Keratinocyte (primary cell): Measurements from ENCODE around the gene NPFFR2. TPM values are rescaled to one million over a fixed set of nuclear protein-coding genes. Genes with fewer than 3 reads are reported as not detected.

Experiments
- DNase-seq: peaks from one replicate; pipeline ENCODE4 v3.0.0-alpha.2; 2011; ENCODE audit warnings: low read depth, missing footprints, low spot score
- FAIRE-seq: peaks from 2 replicates; lab custom pipeline; 2011; peaks lifted over from hg19 to GRCh38; lab: Jason Lieb, UNC
- H2AFZ ChIP-seq: 2 replicates; pipeline ENCODE4 v1.6.0; 2012; ENCODE audit warnings: low read length, control low read depth, inconsistent platforms; ENCODE audit not compliant: control insufficient read depth
- H3K27ac ChIP-seq: 2 replicates; pipeline ENCODE4 v1.5.1; 2011; ENCODE audit warnings: low read length; ENCODE audit not compliant: control insufficient read depth, insufficient read depth
- H3K27me3 ChIP-seq: 3 replicates; pipeline ENCODE4 v1.6.0; 2011; ENCODE audit warnings: low read length; ENCODE audit not compliant: control insufficient read depth, insufficient read depth; ENCODE audit errors: extremely low read depth
- H3K36me3 ChIP-seq, 2 experiments: 2 replicates in 1 of 2; 3 replicates in 1 of 2; pipeline ENCODE4 v1.5.1; 2011; ENCODE audit warnings: low read length in 2 of 2, mild to moderate bottlenecking in 1 of 2; ENCODE audit not compliant: control insufficient read depth in 2 of 2, insufficient read depth in 2 of 2; ENCODE audit errors: extremely low read depth in 1 of 2
- H3K4me1 ChIP-seq: 3 replicates; pipeline ENCODE4 v1.5.1; 2011; ENCODE audit warnings: low read length; ENCODE audit not compliant: control insufficient read depth, insufficient read depth; ENCODE audit errors: extremely low read depth
- H3K4me2 ChIP-seq: 3 replicates; pipeline ENCODE4 v1.6.0; 2011; ENCODE audit warnings: low read depth, low read length; ENCODE audit not compliant: control insufficient read depth, insufficient read depth; ENCODE audit errors: extremely low read depth
- H3K4me3 ChIP-seq, 3 experiments: fragments of 200-600 bp in 1 of 3; sonication (generic) in 1 of 3; 2 replicates in 2 of 3; 3 replicates in 1 of 3; pipeline ENCODE4 v1.5.1; 2011 to 2016; ENCODE audit warnings: low read length in 3 of 3, mild to moderate bottlenecking in 3 of 3, control low read depth in 2 of 3, inconsistent platforms in 1 of 3, low read depth in 1 of 3, mixed read lengths in 1 of 3, mixed run types in 1 of 3, moderate library complexity in 1 of 3; ENCODE audit not compliant: control insufficient read depth in 2 of 3, insufficient read depth in 2 of 3; ENCODE audit errors: extremely low read depth in 1 of 3
- H3K79me2 ChIP-seq: 2 replicates; pipeline ENCODE4 v1.6.0; 2012; ENCODE audit warnings: low read length; ENCODE audit not compliant: control insufficient read depth, insufficient read depth
- H3K9ac ChIP-seq: 3 replicates; pipeline ENCODE4 v1.6.0; 2011; ENCODE audit warnings: low read length; ENCODE audit not compliant: control insufficient read depth, insufficient read depth; ENCODE audit errors: extremely low read depth
- H3K9me1 ChIP-seq: 3 replicates; pipeline ENCODE4 v1.6.0; 2011; ENCODE audit warnings: low read length; ENCODE audit not compliant: control insufficient read depth, insufficient read depth; ENCODE audit errors: extremely low read depth
- H3K9me3 ChIP-seq: 2 replicates; pipeline ENCODE4 v1.5.1; 2012; ENCODE audit warnings: low read depth, low read length; ENCODE audit not compliant: control insufficient read depth
- H4K20me1 ChIP-seq: 3 replicates; pipeline ENCODE4 v1.6.0; 2011; ENCODE audit warnings: low read length; ENCODE audit not compliant: control insufficient read depth, insufficient read depth; ENCODE audit errors: extremely low read depth
- EZH2 ChIP-seq: IDR thresholded peaks from one replicate; pipeline ENCODE4 v1.6.1; 2012; ENCODE audit warnings: inconsistent platforms, mild to moderate bottlenecking, low read length, moderate library complexity
- dilution Hi-C: fragments of 300-500 bp; cut with MboI; formaldehyde crosslinking; loops from one replicate; pipeline ENCODE4 v1.7.0; 2020; ENCODE audit warnings: low sequenced_read_pairs; ENCODE audit not compliant: extremely low pct_ligation_motif_present
- polyA minus RNA-seq, 3 experiments: library from RNA; depleted of rRNA, polyadenylated mRNA; stranded (reverse); fragments of >200 nt; gene quantifications; 1 replicate in 1 of 3; 2 replicates in 1 of 3; 3 replicates in 1 of 3; pipeline ENCODE4 v1.2.3, GENCODE V29; 2011
- polyA plus RNA-seq, 5 experiments: library from polyadenylated mRNA; depleted of rRNA in 3 of 5; stranded (reverse) in 3 of 5; stranded (forward) in 1 of 5; unstranded in 1 of 5; fragments of >200 nt; gene quantifications; 1 replicate in 1 of 5; 2 replicates in 3 of 5; 3 replicates in 1 of 5; pipeline versions ENCODE4 v1.2.1 to v1.2.3, GENCODE V29; 2011 to 2012; ENCODE audit warnings: missing spikeins in 2 of 5, low read depth in 1 of 5, low replicate concordance in 1 of 5
- TF ChIP-seq, protein P1 (sequence below), 3 experiments: IDR thresholded peaks in 1 of 3; conservative IDR thresholded peaks in 1 of 3; optimal IDR thresholded peaks in 1 of 3; 2 replicates in 2 of 3; 3 replicates in 1 of 3; pipeline versions ENCODE3 to v1.5.1; 2011; ENCODE audit warnings: low read length in 3 of 3, mild to moderate bottlenecking in 3 of 3, moderate library complexity in 2 of 3, control low read depth in 1 of 3, inconsistent platforms in 1 of 3; ENCODE audit not compliant: insufficient read depth in 2 of 3; ENCODE audit errors: extremely low read depth in 1 of 3

The NPFFR2 gene
- polyA plus RNA-seq (not detected in 3 replicates), polyA minus RNA-seq (not detected in 3 replicates)
- polyA plus RNA-seq (2011; ENCODE audit: low read depth) = not detected
- not detected in 2 replicates for polyA plus RNA-seq (2011; cell fraction: cytosol; rRNA removed)
- polyA plus RNA-seq (2011; cell fraction: nucleus; rRNA removed) = not detected in 2 replicates
- not detected in 2 replicates for polyA plus RNA-seq (2012; ENCODE audit: low replicate concordance)
- not detected for polyA minus RNA-seq (2011; cell fraction: cytosol; rRNA and poly(A)+ RNA removed)
- polyA minus RNA-seq (2011; cell fraction: nucleus; rRNA and poly(A)+ RNA removed) = not detected in 2 replicates

DNA sequence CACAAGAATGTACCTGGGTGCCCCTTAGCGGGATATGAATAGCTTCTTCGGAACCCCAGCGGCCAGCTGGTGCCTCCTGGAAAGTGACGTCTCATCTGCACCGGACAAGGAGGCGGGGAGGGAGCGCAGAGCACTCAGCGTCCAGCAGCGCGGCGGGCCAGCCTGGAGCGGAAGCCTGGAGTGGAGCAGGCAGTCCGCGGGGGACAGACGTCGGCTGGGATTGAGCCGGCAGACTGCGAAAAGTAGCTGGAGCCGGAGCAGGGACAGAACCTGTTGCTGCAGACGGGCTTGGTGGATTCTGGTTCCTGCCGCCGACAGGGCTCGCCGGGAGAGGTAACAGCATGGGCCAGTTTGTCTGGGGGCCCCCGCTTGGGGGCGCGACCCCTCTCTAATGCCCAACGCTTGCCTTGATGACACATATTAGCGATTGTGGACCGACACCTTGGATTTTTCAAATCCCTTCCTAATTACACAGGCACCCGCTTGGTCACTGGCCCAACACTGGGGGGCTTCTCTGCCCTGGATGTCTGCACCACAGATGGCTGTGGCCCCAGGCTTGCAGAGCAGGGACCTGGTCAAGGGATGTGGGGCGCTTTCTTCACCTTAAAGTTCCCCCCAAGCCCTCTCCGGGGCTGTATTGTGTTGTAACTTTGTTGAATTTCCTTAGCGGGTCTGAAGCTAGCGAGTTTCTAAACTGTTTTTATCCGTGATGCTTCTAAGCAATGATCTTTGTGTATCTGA lies at the start of gene NPFFR2:
Gene NPFFR2 (plus strand): TSS at position 133 of the 741 bp plus-strand sequence. CDS start 96,592 bp downstream, outside the sequence.
- no peaks in the 10 kb centered on the region for H4K20me1 ChIP-seq
- FAIRE-seq (no peak), DNase-seq (no peak)
- no peak within 1 kb of the TSS for H3K4me3 ChIP-seq
- no peaks in the 10 kb centered on the region for H3K9me3 ChIP-seq
- H3K4me1 ChIP-seq = no peaks in the 10 kb centered on the region
- peaks cover 9% of the 10 kb centered on the region for H3K27me3 ChIP-seq
- H2AFZ ChIP-seq = no peak within 1 kb of the TSS
- H3K79me2 ChIP-seq = no peaks in the 10 kb centered on the region
- H3K9me1 ChIP-seq = no peaks in the 10 kb centered on the region
- no peak within 1 kb of the TSS for H3K27ac ChIP-seq
- no peaks in the 10 kb centered on the region for H3K36me3 ChIP-seq
- dilution Hi-C loops = no loop called here
- H3K9ac ChIP-seq = no peak within 1 kb of the TSS
- TF ChIP-seq, protein P1, sequence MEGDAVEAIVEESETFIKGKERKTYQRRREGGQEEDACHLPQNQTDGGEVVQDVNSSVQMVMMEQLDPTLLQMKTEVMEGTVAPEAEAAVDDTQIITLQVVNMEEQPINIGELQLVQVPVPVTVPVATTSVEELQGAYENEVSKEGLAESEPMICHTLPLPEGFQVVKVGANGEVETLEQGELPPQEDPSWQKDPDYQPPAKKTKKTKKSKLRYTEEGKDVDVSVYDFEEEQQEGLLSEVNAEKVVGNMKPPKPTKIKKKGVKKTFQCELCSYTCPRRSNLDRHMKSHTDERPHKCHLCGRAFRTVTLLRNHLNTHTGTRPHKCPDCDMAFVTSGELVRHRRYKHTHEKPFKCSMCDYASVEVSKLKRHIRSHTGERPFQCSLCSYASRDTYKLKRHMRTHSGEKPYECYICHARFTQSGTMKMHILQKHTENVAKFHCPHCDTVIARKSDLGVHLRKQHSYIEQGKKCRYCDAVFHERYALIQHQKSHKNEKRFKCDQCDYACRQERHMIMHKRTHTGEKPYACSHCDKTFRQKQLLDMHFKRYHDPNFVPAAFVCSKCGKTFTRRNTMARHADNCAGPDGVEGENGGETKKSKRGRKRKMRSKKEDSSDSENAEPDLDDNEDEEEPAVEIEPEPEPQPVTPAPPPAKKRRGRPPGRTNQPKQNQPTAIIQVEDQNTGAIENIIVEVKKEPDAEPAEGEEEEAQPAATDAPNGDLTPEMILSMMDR (optimal IDR thresholded peaks at IDR 0.05 in 1 of 3, IDR thresholded peaks at IDR 0.05 in 1 of 3, conservative IDR thresholded peaks at IDR 0.05 in 1 of 3; ENCODE audit: extremely low read depth in 1 of 3, insufficient read depth in 2 of 3, low read length in 3 of 3) = no peak
- no peak for TF ChIP-seq EZH2
- no peak within 1 kb of the TSS for H3K4me2 ChIP-seq

DNA sequence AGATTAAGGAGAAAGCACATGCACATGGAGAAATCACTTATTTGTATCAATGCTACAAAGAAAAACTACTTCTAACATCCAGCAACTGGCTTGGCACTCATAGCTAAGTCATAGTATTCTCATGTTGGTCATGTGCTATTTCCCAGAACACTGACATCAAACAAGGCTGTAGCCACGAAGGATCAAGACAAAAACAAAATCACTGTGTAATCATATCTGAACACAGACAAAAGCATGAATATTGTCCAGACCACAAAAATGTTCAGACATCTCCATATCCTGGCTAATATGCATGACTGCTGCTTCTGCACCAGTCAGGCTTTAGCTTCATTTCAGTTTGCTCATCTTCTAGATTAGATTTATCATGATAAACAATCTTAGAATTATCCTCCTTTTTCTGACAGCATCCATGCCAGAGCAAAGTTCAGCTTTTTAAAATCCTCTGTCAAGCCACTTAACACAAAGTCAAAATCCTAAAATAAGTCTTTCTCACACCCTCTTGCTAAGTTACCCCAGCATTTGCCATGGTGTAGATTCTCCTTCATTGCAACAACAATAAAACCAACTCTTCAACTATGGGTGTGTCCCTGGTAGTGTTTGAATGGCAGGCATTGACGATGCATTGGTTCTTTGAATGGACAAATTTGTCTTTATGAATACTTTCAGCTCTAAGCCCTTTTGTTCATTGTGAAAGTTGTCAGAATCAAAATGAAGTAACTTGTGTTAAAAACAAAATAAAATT lies 39.1 kb upstream of the NPFFR2 start:
- Histone ChIP-seq H2AFZ (no peak overlapping the region), H4K20me1 (no peaks in the 10 kb centered on the region), H3K27me3 (no peaks in the 10 kb centered on the region), H3K27ac (no peak overlapping the region), H3K36me3 (no peaks in the 10 kb centered on the region), H3K9me1 (no peaks in the 10 kb centered on the region), H3K4me2 (no peak overlapping the region), H3K4me3 (no peak overlapping the region), H3K4me1 (no peaks in the 10 kb centered on the region), H3K9me3 (no peaks in the 10 kb centered on the region), H3K79me2 (no peaks in the 10 kb centered on the region), H3K9ac (no peak overlapping the region)
- TF ChIP-seq, protein P1 (optimal IDR thresholded peaks at IDR 0.05 in 1 of 3, IDR thresholded peaks at IDR 0.05 in 1 of 3, conservative IDR thresholded peaks at IDR 0.05 in 1 of 3; ENCODE audit: extremely low read depth in 1 of 3, insufficient read depth in 2 of 3, low read length in 3 of 3) = no peak
- TF ChIP-seq EZH2 = no peak
- DNase-seq (no peak), FAIRE-seq (no peak)
- dilution Hi-C loops = no loop called here
